ENCODE results near the gene SMIM35.

- TF ChIP-seq CTCF (IDR thresholded peaks at IDR 0.05; ENCODE audit: low read length) (no peak), EZH2 (IDR thresholded peaks at IDR 0.05; ENCODE audit: borderline replicate concordance, low read length) (no peak)
These were observed 42.1 kb upstream of the SMIM35 start for GRCh38 chr11:118128721-118129470.
